Ovary (tissue), 10 donors: ENCODE data around the gene SCGB1D2. TPM values are rescaled to one million over a fixed set of nuclear protein-coding genes. Genes with fewer than 3 reads are reported as not detected.
"Not testable (repeated sequence)": the region's sequence is repeated elsewhere in the genome, so short reads cannot be mapped to it uniquely, and the experiment has no call there.

ENCODE experiments used
- DNase-seq, 5 donors: peaks; one replicate each; pipeline ENCODE4 v3.0.0-alpha.2; 2019 to 2020
- H3K27ac ChIP-seq, 2 donors: fragments of 200-600 bp; one replicate each; pipeline versions ENCODE4 v1.5.1 to v1.8.0; 2019 to 2022
- H3K27me3 ChIP-seq: fragments of 200-600 bp; one replicate; pipeline ENCODE4 v1.8.0; 2022
- H3K36me3 ChIP-seq: fragments of 200-600 bp; sonication (generic); one replicate; pipeline ENCODE4 v1.5.1; 2019
- H3K4me1 ChIP-seq: one replicate; pipeline ENCODE4 v1.8.1; 2013; ENCODE audit warnings: mild to moderate bottlenecking, moderate library complexity; ENCODE audit not compliant: insufficient read depth
- H3K4me3 ChIP-seq: fragments of 200-600 bp; sonication (generic); one replicate; pipeline ENCODE4 v1.5.1; 2017
- H3K9me3 ChIP-seq, 2 donors: fragments of 200-600 bp in 1 of 2; sonication (generic) in 1 of 2; one replicate each; pipeline versions ENCODE4 v1.5.1 to v1.8.1; 2013 to 2019; ENCODE audit warnings: mild to moderate bottlenecking in 1 of 2, moderate library complexity in 1 of 2
- CTCF ChIP-seq, 3 donors: fragments of 450-650 bp in 2 of 3; fragments of 200-600 bp in 1 of 3; IDR thresholded peaks; one replicate each; pipeline versions ENCODE4 v1.5.1 to v1.8.0; 2016 to 2022; ENCODE audit warnings: antibody characterized with exemption in 3 of 3, mild to moderate bottlenecking in 1 of 3
- EP300 ChIP-seq: sonication (generic); formaldehyde crosslinking; IDR thresholded peaks from one replicate; pipeline ENCODE4 v1.6.1; 2017; ENCODE audit warnings: antibody characterized with exemption
- POLR2A ChIP-seq: fragments of 450-650 bp; IDR thresholded peaks from one replicate; pipeline ENCODE4 v1.6.1; 2017; ENCODE audit warnings: antibody characterized with exemption, mild to moderate bottlenecking, moderate library complexity
- WGBS, 3 donors: extraction: QIAGEN DNeasy Blood & Tissue Kit in 1 of 3; methylation state at CpG; one replicate each; pipeline versions ENCODE4 v1.1.5 to v1.1.7; 2013 to 2017; 5-methylcytosine and 5-hydroxymethylcytosine counted together
- intact Hi-C, 4 donors: fragments of 100-400 bp; cut with DNase I; formaldehyde crosslinking; loops; one replicate each; pipeline versions ENCODE4 v1.11.0 to v1.15.1; 2022 to 2023
- long read RNA-seq, 3 donors: library from polyadenylated mRNA in 2 of 3; unstranded in 2 of 3; transcript quantifications; one replicate each; pipeline ENCODE4 v2.0.0 and lab custom pipeline, GENCODE V29; 2021 to 2026
- polyA plus RNA-seq, 2 donors: library from polyadenylated mRNA; stranded (reverse); fragments of 200-250 nt in 1 of 2; fragments of 350-450 nt in 1 of 2; fragmentation: Illumina TruSeq in 1 of 2; extraction: RNeasy Lipid Tissue Mini Kit (QIAGEN cat#74804) in 1 of 2; gene quantifications; one replicate each; pipeline ENCODE4 v1.2.3, GENCODE V29; 2013 to 2014
- total RNA-seq, 7 donors: library from RNA; depleted of rRNA in 2 of 7; stranded (reverse); fragments of >200 nt in 2 of 7; fragmentation: NEBNext Ultra II Directional in 3 of 7; extraction: Animal tissue kit (Norgen Biotek cat#: 25700) in 3 of 7; gene quantifications; one replicate each; pipeline versions ENCODE4 v1.1.0 to v1.2.4, GENCODE V29; 2016 to 2023
- donor health status: DM: no; HTN: no; CAD: no; lungs with moderate emphysema.
- donor health status: DM: no; HTN: no; CAD: no.
- donor health status: Bipolar disorder and iron deficiency.
- donor health status: DM: yes; HTN: yes; CAD: no.
- donor health status: DM: no; HTN: no; CAD: no.
- donor health status: DM: yes; HTN: yes; CAD: no.

The SCGB1D2 gene
- total RNA-seq (10 to 100 TPM in 2 of 7 donors, 1 to 10 TPM in 2, not detected in 3; 2.5 to 69.2 (median 7.5) TPM), polyA plus RNA-seq (under 1 TPM in 1 of 2 donors, not detected in 1; 0.53 TPM)
- long read RNA-seq, donor 1 = 0 reads
- long read RNA-seq, donor 2, partial matches to known transcripts = 0 of 4 reads
- long read RNA-seq, donor 2, other reads (novel, unspliced or antisense) = 0 of 4 reads
- long read RNA-seq, donor 3, partial matches to known transcripts = 1 of 1 reads
- long read RNA-seq, donor 3, other reads (novel, unspliced or antisense) = 0 of 1 reads

GRCh38 chr11:62242021-62242420 is at the start of gene SCGB1D2:
Gene SCGB1D2 (plus strand): TSS chr11:62242239. CDS start chr11:62242308, 69 bp downstream.
- 14 to 25% (median 22%) methylated on average over 3 of the region's 3 CpGs for WGBS, 3 donors
- H3K27me3 ChIP-seq = no peaks in the 10 kb centered on the region
- H3K4me3 ChIP-seq = no peak within 1 kb of the TSS
- TF ChIP-seq POLR2A = no peak
- no peak for TF ChIP-seq CTCF (IDR thresholded peaks at IDR 0.05)
- TF ChIP-seq EP300 = no peak
- no peak for DNase-seq
- intact Hi-C loops = no loop called here
- H3K36me3 ChIP-seq = no peaks in the 10 kb centered on the region
- H3K27ac ChIP-seq = no peak within 1 kb of the TSS
- H3K4me1 ChIP-seq = no peaks in the 10 kb centered on the region
- no peaks in the 10 kb centered on the region for H3K9me3 ChIP-seq

- Histone ChIP-seq H3K9me3 (no peaks in the 10 kb centered on the region), H3K27ac (no peak overlapping the region), H3K4me3 (no peak overlapping the region), H3K36me3 (no peaks in the 10 kb centered on the region), H3K27me3 (no peaks in the 10 kb centered on the region), H3K4me1 (no peaks in the 10 kb centered on the region)
- no peak for DNase-seq
- TF ChIP-seq POLR2A = no peak
- no peak for TF ChIP-seq EP300
- no peak for TF ChIP-seq CTCF (IDR thresholded peaks at IDR 0.05)
- 51 to 58% (median 52%) methylated on average over 4 of the region's 4 CpGs for WGBS, 3 donors
- intact Hi-C loops = no loop called here
Observed at GRCh38 chr11:62193952-62194351, 48.1 kb upstream of the SCGB1D2 start.

GRCh38 chr11:62195010-62195409 is 47.0 kb upstream of the SCGB1D2 start:
- intact Hi-C loops, DNase-seq, H3K27me3 ChIP-seq, H3K36me3 ChIP-seq, H3K9me3 ChIP-seq, H3K27ac ChIP-seq, H3K4me3 ChIP-seq, H3K4me1 ChIP-seq: not testable (repeated sequence)
- WGBS, 3 donors = 5 to 26% (median 16%) methylated on average over 4 to 5 of the region's 9 CpGs

GRCh38 chr11:62195945-62196344 is 46.1 kb upstream of the SCGB1D2 start:
- Histone ChIP-seq H3K9me3 (no peaks in the 10 kb centered on the region), H3K36me3 (no peaks in the 10 kb centered on the region), H3K4me3 (no peak overlapping the region), H3K27me3 (no peaks in the 10 kb centered on the region), H3K27ac (no peak overlapping the region), H3K4me1 (no peaks in the 10 kb centered on the region)
- intact Hi-C loops = no loop called here
- no peak for DNase-seq
- WGBS, 3 donors = 55 to 62% (median 57%) methylated on average over 7 of the region's 7 CpGs
- TF ChIP-seq EP300 (no peak), CTCF (IDR thresholded peaks at IDR 0.05) (no peak), POLR2A (no peak)

GRCh38 chr11:62197400-62197799 is 44.6 kb upstream of the SCGB1D2 start:
- DNase-seq, H3K27ac ChIP-seq, H3K27me3 ChIP-seq, H3K9me3 ChIP-seq, H3K4me1 ChIP-seq, H3K4me3 ChIP-seq, intact Hi-C loops, H3K36me3 ChIP-seq: not testable (repeated sequence)
- 66 to 95% (median 73%) methylated on average over 2 of the region's 2 CpGs for WGBS, 3 donors
